NCI-H2227 treated with DMSO at 0.1 percent for 48 hours (cell line): ENCODE measurements around the gene IGF1R.
A peak's percentile ranks its signal among the peaks of the same experiment; 100 is the strongest.

ENCODE experiments used
- DNase-seq: peaks from one replicate; lab custom pipeline; 2025; lab: John Stamatoyannopoulos, UW

The IGF1R gene

DNA sequence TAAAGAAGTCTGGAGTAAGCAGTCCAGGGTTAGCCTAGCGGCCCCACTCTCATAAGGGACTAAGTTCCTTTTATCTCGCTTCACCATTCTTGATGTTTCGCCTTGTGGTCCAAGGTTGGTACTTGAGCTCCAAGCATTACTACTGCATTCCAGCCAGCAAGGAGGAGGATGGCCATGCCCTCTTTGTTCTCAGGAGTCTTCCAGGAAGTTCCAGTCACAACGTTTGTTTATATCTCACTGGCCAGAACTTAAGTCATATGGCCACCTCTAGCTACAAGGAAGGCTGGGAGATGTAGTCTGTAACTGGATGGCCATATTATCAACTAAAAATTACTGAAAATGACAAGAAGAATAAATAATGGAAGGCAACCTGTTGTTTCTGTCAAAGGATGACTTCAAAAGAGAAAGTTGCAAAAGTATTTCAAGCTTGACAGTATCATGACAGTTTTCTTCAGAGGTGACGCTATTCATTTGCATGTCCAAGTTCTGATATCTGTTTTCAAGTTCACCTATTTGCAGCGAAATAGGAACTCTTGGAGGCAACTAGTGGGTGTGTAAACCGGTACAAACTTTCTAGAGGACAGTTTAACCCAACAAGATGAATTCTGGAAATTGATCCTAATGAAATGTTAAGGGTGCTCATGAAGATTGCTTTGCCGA is 240.6 kb downstream of the IGF1R start:
- no peak for DNase-seq

DNA sequence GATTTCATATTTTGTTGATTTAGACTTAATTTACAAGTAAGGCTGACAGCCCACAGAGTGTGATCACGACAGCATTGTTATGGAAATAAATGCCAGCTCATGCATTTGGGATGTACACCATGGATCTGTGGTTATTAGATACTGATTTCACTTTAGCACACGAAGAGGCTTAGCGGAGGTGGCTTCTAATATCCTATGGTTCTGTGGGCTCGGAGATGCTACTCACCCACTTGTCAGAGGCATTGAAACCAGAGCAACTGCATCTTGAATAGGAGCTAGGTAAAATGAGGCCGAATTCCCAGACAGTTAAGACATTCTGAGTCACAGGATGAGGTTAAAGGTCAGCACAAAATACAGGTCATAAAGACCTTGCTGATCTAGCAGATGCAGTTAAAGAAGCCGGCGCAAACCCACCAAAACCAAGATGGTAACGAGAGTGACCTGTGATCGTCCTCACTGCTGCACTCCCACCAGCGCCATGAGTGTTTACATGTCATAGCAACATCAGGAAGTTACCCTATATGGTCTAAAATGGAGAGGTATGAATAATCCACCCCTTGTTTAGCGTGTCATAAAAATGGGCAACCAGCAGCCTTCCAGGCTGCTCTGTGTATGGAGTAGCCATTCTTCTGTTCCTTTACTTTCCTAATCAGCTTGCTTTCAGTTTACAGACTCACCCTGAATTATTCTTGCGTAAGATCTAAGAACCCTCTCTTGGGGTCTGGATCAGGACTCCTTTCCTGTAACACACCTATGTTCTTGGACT is 241.8 kb downstream of the IGF1R start:
- DNase-seq = no peak

GRCh38 chr15:98891301-98891700 is 243.0 kb downstream of the IGF1R start:
- no peak for DNase-seq

- DNase-seq = no peak
Measured at GRCh38 chr15:98893401-98893800, 245.1 kb downstream of the IGF1R start.

GRCh38 chr15:98894312-98894711 is 246.0 kb downstream of the IGF1R start:
- DNase-seq = no peak

DNA sequence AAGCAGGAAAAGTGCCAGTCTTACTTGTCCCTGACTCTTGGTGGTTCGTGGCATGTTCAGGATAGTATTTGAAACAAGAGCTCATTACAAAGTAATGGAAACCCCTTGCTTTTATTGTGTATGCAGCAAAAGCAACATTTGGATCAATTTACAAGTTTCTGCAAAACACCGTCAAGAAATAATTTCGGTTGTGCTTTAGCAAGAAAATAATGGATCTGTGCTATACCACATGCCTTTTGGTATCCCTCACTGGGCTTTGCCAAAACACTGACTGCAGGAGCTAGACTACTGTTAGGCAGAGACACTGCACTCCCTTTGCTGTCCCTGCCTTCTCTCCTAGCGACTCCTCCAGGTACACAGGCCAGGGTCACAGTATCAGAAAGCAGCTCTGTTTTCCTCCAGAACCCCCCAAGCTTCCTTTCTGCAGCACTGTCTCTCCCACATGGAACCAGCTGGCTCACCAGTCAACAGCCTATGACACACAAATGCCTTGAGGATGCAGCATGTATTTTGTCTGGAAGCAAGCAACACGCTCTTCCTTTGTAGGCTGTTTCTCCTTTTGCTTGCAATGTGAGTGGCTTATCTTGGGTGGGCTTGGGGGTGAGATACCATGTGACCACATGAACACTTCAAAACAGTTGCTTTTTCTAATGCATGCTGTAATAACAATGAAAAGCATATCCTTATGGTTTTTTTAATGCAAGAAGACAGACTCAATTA is 247.8 kb downstream of the IGF1R start:
- no peak for DNase-seq

DNA sequence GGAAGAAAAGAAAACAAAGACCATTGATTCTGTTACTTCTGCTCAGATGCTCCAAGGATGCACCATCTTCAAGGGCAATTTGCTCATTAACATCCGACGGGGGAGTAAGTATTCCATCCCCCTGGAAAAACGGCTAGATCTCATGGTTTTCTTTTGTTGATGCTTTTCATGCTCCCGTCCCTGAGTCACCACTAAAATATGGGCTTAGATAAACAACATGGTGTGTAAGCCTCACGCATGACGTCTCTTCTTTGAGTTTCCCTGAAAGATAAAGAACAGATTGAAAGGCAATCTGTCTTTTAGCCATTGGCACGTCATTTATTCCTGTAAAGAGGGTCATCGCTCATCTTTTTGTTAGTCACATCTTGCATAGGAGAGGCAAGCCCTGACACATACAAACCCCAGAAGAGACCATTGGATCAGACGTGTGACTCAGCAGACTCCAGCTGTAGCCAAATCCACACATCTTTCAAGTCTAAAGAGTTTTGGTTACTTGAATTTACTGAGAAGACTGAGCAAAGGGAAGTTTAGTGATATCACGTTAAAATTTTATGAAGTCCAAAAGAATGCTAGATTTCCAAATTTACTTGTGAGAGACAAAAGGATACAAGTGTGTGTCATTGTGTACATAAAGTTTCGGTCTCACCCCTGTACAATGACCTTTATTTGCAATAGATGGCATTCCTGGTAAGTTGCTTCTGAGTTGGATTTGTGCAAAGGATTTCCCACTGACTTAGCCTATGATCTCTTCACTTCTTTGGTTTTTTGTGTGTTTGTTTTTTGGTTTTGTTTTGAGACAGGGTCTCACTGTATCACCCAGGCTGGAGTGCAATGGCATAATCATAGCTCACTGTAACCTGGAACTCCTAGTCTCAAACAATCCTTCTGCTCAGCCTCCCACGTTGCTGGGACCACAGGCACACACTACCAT is 248.7 kb downstream of the IGF1R start:
- peak; percentile 10 for DNase-seq

GRCh38 chr15:98898122-98898521 is 249.8 kb downstream of the IGF1R start:
- no peak for DNase-seq

- no peak for DNase-seq
Measured at GRCh38 chr15:98899272-98900021, 251.1 kb downstream of the IGF1R start.

DNA sequence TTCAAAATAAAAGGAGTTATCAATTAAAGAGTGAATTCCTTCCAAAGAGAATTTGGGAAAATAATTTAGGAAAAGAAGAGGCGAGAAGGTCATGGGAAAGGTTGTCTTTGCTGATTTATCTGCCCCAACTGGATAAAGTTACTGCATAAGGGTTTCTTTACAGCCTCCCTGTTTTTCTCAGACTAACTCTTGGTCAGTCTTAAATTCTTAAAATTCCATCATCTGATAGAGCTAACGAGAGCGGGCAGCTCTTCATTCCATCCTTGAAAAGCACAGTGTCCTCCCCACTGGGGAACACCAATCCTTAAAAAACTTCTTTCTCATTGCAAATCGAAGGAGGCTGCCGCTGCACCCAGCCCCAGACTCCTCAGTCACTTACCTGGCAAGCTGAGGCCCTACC is 252.0 kb downstream of the IGF1R start:
- DNase-seq = no peak

DNA sequence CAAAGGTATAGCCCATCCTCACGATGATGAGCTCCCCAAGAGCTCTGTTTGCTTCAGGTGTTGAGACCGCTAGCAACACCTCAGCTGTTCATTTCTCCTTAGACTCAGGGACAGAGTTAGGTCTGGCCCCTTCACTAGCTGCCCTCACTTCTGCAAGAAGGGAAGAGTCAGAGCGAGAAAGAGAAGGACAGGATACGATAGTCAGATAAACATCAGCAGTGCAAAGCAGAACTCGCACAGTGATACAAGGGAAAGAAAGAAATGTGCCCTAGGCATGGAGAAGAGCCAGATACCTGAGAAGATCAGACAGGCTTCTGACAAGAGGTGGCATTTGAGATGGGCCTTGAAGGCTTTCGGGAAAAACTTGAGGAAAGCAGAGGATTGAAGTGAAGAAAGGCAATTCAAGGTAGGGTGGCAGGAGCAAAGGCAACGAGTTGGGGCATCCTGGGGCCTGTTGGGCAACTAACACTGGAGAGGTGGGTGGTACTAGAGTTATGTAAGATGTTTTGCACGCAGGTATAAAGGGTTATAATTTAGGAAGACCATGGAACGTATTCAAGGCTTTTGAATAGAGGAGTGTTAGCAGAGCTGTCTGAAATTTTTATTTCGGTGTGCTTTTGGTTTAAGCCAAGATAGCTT is 253.2 kb downstream of the IGF1R start:
- DNase-seq = no peak

- DNase-seq = no peak
Measured at GRCh38 chr15:98902931-98903330, 254.6 kb downstream of the IGF1R start.

- DNase-seq = no peak
Measured at GRCh38 chr15:98903377-98904018, 255.2 kb downstream of the IGF1R start.

GRCh38 chr15:98904544-98904943 is 256.2 kb downstream of the IGF1R start:
- peak; percentile 12 for DNase-seq

GRCh38 chr15:98905963-98906711 is 257.8 kb downstream of the IGF1R start:
- no peak for DNase-seq

DNA sequence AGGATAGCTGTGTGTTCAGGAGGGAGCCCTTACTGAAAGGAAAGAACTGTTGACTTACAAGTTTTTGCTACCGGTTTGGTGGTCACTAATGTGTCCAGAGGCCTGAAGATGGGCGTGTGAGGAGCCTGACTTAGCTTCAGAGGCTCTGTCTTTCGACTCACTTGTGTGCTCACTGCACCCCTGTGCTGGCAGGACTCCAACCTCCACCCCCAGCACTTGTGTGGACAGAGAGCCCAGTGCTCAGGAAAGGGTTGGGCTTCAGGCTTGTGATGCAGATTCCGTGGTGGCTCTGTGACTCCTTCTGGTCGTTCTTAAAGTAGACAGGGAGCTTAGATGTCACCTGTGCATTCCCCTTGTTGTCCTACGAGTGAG is 258.4 kb downstream of the IGF1R start:
- DNase-seq = no peak

DNA sequence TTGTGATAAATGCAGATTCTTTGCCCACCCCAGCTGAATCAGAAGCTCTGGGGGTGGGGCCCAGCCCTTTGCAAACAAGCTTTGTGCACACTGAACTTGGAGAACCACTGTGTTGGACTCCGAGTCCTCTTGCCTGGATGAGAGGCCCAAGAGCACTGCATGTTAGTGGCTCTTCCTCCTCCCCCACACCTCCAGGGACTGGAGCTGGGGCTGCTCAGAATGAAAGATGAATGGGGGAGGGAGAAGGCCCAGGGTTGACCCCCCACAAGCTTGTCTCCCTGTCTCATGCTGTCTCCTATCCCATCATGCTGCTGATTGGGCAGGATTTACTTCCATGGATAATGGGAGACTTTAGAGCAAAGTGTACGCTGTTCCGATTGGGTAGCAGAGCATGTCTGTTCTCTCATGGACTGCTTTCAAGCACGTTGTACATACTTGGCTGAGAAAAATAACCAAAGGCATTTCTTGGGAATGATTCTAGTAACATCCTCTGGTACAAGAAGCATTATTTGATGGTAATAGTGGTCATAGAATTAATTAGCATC is 259.7 kb downstream of the IGF1R start:
- no peak for DNase-seq

DNA sequence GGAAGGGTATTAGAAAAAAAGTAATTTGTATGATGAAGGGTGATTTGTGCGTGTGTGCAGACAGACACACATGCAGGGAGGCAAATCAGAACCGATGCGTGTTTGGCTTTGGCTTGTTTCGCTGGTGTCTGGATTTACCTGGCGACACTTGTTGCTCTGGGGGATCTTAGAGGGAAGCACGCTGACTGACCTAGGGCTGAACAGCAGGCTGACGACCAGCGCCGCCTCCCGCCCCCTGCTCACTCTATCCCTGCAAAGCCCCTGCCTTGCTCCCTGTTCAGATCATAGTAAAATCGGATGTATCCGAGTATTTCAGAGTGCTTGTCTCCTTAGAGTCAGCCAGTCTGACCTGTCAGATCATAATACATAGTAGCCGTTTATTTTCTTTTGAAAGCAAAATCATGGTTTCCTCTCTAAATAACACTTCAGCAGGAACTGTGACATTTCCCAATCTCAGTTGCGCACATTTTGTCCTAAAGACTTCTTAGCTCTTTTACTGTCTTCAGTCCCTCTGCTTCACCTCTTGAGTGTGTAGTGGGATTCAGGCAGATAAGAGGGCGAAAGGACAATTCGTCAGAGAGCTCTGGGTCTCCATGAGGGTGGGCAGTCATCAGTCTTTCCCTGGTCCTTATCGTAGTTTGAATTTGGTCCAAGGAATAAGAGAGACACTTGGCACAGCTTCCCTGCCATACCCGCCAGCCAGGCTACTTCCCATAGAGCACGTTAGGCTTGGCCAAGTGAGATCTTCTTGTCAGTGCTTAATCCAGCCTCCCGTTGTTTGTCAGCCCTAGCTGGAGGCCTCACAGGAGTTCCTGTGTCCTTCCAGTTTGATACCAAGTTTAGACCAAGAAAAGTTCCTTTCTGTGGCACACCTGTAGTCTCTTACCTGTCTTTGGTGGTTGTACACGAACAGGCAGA is 261.9 kb downstream of the IGF1R start:
- no peak for DNase-seq
